B cell (primary cell): ENCODE data around the gene ZNF438.

Experiments used
- CTCF ChIP-seq: fragments of 200-600 bp; IDR thresholded peaks from one replicate; pipeline ENCODE4 v1.8.0; 2022; ENCODE audit warnings: antibody characterized with exemption, mild to moderate bottlenecking
- EZH2 ChIP-seq: IDR thresholded peaks from 2 replicates; pipeline ENCODE4 v1.6.1; 2012; ENCODE audit warnings: borderline replicate concordance, low read depth, mild to moderate bottlenecking, moderate library complexity, low read length; ENCODE audit not compliant: insufficient read depth, poor library complexity, severe bottlenecking

GRCh38 chr10:31073211-31073610, 41.5 kb upstream of the ZNF438 start:
- no peak for TF ChIP-seq EZH2
- TF ChIP-seq CTCF: no peak
